OCI-LY3 (cell line): ENCODE measurements around the gene PLD5.

Experiments used
- EZH2phosphoT487 ChIP-seq: fragments of 200-600 bp; shearing (Covaris generic); IDR thresholded peaks from 2 replicates; pipeline ENCODE4 v1.6.1; 2018; ENCODE audit warnings: antibody characterized with exemption, mixed run types, low read depth
- TF ChIP-seq, protein P1 (sequence below): fragments of 200-600, 300-600 bp; sonication (generic); IDR thresholded peaks from 2 replicates; pipeline ENCODE4 v1.5.1; 2014; ENCODE audit warnings: antibody characterized with exemption, low read length, low read depth

DNA sequence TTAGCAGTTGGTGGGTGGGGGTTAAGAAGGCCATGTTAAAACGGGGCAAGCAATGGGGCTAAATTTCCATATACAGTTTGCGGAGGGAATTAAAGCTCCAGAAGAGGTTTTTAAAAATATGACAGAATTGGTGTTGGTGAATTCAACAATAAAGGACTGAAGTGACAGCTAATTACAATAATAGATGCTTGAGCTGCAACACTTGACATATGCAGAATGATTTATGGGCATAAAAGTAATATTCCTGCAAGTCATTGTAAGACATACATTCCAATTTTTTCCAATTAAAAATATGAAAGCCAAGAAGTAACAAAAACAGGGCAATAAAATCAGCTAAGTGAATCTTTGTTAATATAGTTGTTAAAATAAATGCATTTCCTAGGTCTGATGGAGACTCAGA, 323.4 kb downstream of the PLD5 start:
- TF ChIP-seq, protein P1, sequence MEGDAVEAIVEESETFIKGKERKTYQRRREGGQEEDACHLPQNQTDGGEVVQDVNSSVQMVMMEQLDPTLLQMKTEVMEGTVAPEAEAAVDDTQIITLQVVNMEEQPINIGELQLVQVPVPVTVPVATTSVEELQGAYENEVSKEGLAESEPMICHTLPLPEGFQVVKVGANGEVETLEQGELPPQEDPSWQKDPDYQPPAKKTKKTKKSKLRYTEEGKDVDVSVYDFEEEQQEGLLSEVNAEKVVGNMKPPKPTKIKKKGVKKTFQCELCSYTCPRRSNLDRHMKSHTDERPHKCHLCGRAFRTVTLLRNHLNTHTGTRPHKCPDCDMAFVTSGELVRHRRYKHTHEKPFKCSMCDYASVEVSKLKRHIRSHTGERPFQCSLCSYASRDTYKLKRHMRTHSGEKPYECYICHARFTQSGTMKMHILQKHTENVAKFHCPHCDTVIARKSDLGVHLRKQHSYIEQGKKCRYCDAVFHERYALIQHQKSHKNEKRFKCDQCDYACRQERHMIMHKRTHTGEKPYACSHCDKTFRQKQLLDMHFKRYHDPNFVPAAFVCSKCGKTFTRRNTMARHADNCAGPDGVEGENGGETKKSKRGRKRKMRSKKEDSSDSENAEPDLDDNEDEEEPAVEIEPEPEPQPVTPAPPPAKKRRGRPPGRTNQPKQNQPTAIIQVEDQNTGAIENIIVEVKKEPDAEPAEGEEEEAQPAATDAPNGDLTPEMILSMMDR: no peak
- TF ChIP-seq EZH2phosphoT487: no peak
